Chondrocyte (in vitro differentiated cells): ENCODE data around the gene LRRC3B. TPM values are rescaled to one million over a fixed set of nuclear protein-coding genes. Genes with fewer than 3 reads are reported as not detected.

Source experiments
- DNase-seq: peaks from one replicate; pipeline ENCODE4 v3.0.0; 2021; ENCODE audit warnings: mixed read lengths, low spot score
- H3K27ac Mint-ChIP-seq: one replicate; pipeline ENCODE4 v1.8.0; 2021; ENCODE audit warnings: mild to moderate bottlenecking, moderate library complexity, mixed read lengths; ENCODE audit not compliant: unreplicated experiment
- H3K27me3 Mint-ChIP-seq: 2 replicates; pipeline ENCODE4 v1.8.0; 2021; ENCODE audit warnings: low read depth, mixed read lengths
- H3K36me3 Mint-ChIP-seq: 2 replicates; pipeline ENCODE4 v1.8.0; 2021; ENCODE audit warnings: low read depth, mixed read lengths
- H3K4me1 Mint-ChIP-seq: 2 replicates; pipeline ENCODE4 v1.8.0; 2021; ENCODE audit warnings: low read depth, mild to moderate bottlenecking, mixed read lengths
- H3K4me3 Mint-ChIP-seq: one replicate; pipeline ENCODE4 v1.8.0; 2021; ENCODE audit warnings: mild to moderate bottlenecking, moderate library complexity, mixed read lengths; ENCODE audit not compliant: unreplicated experiment
- H3K9me3 Mint-ChIP-seq: 2 replicates; pipeline ENCODE4 v1.8.0; 2021; ENCODE audit warnings: low read depth, mixed read lengths
- total RNA-seq: library from RNA; stranded (reverse); gene quantifications from 3 replicates; pipeline ENCODE4 v1.2.1, GENCODE V29; 2021
- TF ChIP-seq, protein P1 (sequence below): fragments of 200-600 bp; sonication (generic); IDR thresholded peaks from 2 replicates; pipeline ENCODE4 v1.5.0; 2021; ENCODE audit warnings: antibody characterized with exemption, mild to moderate bottlenecking, moderate library complexity

Gene LRRC3B
- total RNA-seq, 1 donor from 2014 or later: not detected

DNA sequence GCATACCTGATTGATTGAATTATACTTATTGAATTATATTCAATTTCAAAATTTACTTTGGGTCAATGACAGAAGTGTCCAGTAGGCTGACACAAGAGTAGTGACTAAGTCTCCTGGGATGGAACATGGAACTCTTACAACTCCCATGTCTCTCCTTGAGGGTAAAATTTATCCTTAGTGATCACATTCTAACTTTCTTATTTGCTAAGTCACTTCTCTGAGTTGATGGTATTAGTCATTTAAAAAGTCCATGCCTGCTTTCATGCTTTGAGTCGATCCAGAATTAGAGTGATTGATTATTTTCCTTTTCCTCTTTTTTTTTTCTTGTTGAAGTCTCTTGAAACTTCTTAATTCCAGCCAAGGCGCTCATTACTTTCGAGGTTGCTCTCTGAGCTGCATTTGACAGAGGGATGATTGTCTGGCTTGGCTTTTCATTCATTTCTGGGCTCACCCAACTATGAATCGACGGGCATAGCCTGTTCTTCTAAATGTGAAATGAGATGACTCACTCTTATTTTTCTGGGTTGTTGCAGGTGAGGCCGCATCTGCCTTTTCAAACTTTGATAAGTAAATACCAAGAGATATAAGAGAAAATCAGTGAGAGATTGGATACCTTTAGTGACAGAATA, 34.9 kb downstream of the LRRC3B start:
- Mint-ChIP-seq H3K4me3 (no peak overlapping the region), H3K27me3 (no peaks in the 10 kb centered on the region), H3K9me3 (peaks cover 4% of the 10 kb centered on the region), H3K27ac (no peak overlapping the region), H3K36me3 (no peaks in the 10 kb centered on the region), H3K4me1 (no peaks in the 10 kb centered on the region)
- TF ChIP-seq, protein P1, sequence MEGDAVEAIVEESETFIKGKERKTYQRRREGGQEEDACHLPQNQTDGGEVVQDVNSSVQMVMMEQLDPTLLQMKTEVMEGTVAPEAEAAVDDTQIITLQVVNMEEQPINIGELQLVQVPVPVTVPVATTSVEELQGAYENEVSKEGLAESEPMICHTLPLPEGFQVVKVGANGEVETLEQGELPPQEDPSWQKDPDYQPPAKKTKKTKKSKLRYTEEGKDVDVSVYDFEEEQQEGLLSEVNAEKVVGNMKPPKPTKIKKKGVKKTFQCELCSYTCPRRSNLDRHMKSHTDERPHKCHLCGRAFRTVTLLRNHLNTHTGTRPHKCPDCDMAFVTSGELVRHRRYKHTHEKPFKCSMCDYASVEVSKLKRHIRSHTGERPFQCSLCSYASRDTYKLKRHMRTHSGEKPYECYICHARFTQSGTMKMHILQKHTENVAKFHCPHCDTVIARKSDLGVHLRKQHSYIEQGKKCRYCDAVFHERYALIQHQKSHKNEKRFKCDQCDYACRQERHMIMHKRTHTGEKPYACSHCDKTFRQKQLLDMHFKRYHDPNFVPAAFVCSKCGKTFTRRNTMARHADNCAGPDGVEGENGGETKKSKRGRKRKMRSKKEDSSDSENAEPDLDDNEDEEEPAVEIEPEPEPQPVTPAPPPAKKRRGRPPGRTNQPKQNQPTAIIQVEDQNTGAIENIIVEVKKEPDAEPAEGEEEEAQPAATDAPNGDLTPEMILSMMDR: no peak
- DNase-seq: no peak

DNA sequence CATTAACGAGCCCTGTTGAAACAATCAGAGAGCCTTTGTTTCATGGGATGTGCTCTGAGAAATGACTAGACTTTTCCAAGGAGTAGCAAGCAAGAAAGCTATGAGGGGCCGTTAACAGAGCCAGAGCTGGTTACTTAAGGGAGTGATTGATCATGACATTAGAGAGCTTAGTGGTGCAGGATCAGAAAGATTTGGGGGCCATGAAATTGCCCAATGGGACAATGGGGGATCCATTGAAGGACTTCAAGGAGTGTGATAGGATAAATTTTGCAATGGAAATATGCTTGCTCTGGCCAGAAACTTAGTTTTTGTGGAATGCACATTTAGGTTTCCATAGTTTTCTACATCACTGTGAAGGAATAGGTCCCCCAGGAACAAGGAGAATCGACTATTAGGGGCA, 45.6 kb downstream of the LRRC3B start:
- Mint-ChIP-seq H3K9me3 (no peaks in the 10 kb centered on the region), H3K36me3 (no peaks in the 10 kb centered on the region), H3K27ac (no peak overlapping the region), H3K4me3 (no peak overlapping the region), H3K4me1 (no peaks in the 10 kb centered on the region), H3K27me3 (peaks cover 14% of the 10 kb centered on the region)
- TF ChIP-seq, protein P1: no peak
- DNase-seq: no peak

DNA sequence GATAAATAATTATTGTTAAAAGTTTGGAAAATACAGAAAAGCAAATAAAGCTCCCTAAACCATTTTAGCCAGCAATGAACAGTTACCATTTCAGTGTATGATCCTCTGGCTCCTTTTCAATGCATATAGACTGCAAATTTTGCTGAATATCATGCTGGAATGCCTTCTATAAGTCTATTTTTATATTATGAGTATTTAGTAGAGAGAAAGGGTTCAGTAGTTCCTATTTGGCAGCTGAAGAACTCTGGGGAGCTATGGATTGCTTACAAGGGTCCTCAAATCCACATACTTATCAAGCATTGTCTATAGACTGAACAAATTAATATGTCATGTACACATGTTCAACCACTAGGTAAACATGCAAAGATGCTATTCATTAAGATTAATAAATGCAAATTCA, 46.1 kb downstream of the LRRC3B start:
- no peaks in the 10 kb centered on the region for H3K9me3 Mint-ChIP-seq
- DNase-seq: no peak
- TF ChIP-seq, protein P1: no peak
- H3K36me3 Mint-ChIP-seq: no peaks in the 10 kb centered on the region
- no peak overlapping the region for H3K27ac Mint-ChIP-seq
- peaks cover 14% of the 10 kb centered on the region for H3K27me3 Mint-ChIP-seq
- H3K4me3 Mint-ChIP-seq: no peak overlapping the region
- H3K4me1 Mint-ChIP-seq: no peaks in the 10 kb centered on the region

DNA sequence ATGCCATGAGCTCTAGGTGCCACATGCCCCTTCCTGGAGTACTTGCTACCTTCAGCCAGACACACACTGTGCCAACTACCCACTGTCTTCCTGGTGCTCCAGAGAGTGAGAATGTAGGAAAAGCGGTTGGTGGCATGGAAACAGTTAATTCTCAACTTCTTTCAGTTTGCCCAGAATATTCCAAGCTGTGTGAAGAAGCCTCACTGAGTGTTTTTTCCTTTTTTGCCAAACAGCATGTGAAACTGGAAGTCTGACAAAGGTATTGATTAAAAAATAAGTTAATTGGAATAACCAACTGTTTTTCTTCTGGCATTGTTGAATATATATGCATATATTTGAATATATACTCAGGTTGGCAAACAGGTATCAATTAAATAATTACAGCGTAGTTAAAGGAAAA, 52.8 kb downstream of the LRRC3B start:
- Mint-ChIP-seq H3K4me3 (no peak overlapping the region), H3K4me1 (no peaks in the 10 kb centered on the region), H3K9me3 (peaks cover 3% of the 10 kb centered on the region), H3K27me3 (peaks cover 3% of the 10 kb centered on the region), H3K27ac (no peak overlapping the region), H3K36me3 (no peaks in the 10 kb centered on the region)
- DNase-seq: no peak
- TF ChIP-seq, protein P1: no peak

DNA sequence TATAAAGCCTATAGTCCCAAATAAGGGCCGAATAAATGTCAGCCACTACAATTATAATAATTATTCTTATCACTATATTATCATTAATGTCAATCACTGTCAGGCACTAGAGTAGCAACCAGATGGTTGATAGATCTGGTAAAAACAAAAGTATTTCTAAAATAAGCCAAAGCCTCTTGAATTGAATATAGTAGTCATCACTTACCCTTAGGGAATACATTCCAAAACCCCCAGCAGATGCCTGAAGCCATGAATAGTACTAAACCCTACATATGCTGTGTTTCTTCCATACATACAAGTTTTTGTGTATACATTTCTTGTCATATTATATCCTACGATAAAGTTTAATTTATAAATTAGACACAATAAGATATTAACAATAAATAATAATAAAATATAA, 59.1 kb downstream of the LRRC3B start:
- Mint-ChIP-seq H3K27me3 (peaks cover 6% of the 10 kb centered on the region), H3K9me3 (peaks cover 6% of the 10 kb centered on the region), H3K4me3 (no peak overlapping the region), H3K4me1 (no peaks in the 10 kb centered on the region), H3K27ac (no peak overlapping the region), H3K36me3 (no peaks in the 10 kb centered on the region)
- DNase-seq: no peak
- TF ChIP-seq, protein P1: no peak
